Stimulated activated CD8-positive, alpha-beta memory T cell treated with anti-CD3 and anti-CD28 coated beads, Interleukin-15, amount 100 ng/mL, for 1 hour (primary cell): ENCODE data around the gene PLAAT2.
"Not testable (repeated sequence)": the region's sequence is repeated elsewhere in the genome, so short reads cannot be mapped to it uniquely, and the experiment has no call there.

Experiments used
- DNase-seq: peaks from one replicate; pipeline ENCODE4 v3.0.0-alpha.2; 2020; ENCODE audit warnings: low read depth

The PLAAT2 gene

GRCh38 chr11:63549411-63549810, 13.8 kb downstream of the PLAAT2 start:
- DNase-seq, result no peak

- DNase-seq, result no peak
Observed at GRCh38 chr11:63548178-63548577, 15.0 kb downstream of the PLAAT2 start.

- DNase-seq, result no peak
Observed at GRCh38 chr11:63547061-63547460, 16.1 kb downstream of the PLAAT2 start.

- no peak for DNase-seq
Observed at GRCh38 chr11:63543711-63544110, 19.5 kb downstream of the PLAAT2 start.

- not testable (repeated sequence) for DNase-seq
Observed at GRCh38 chr11:63542506-63542905, 20.7 kb downstream of the PLAAT2 start.

GRCh38 chr11:63537293-63538101, 25.7 kb downstream of the PLAAT2 start:
- DNase-seq, result no peak

- no peak for DNase-seq
Observed at GRCh38 chr11:63536669-63537292, 26.4 kb downstream of the PLAAT2 start, which contains the start of gene PLAAT4. Gene PLAAT4 (plus strand): TSS chr11:63536808. CDS start chr11:63536869, 61 bp downstream.

GRCh38 chr11:63535734-63536133, 27.4 kb downstream of the PLAAT2 start:
- DNase-seq, result no peak

GRCh38 chr11:63534895-63535461, 28.2 kb downstream of the PLAAT2 start:
- DNase-seq, result no peak

GRCh38 chr11:63534076-63534475, 29.1 kb downstream of the PLAAT2 start:
- no peak for DNase-seq

GRCh38 chr11:63532799-63533475, 30.2 kb downstream of the PLAAT2 start:
- DNase-seq, result no peak

- no peak for DNase-seq
Observed at GRCh38 chr11:63532117-63532516, 31.1 kb downstream of the PLAAT2 start.

GRCh38 chr11:63531074-63531792, 31.9 kb downstream of the PLAAT2 start:
- DNase-seq, result not testable (repeated sequence)

GRCh38 chr11:63530021-63530420, 33.2 kb downstream of the PLAAT2 start:
- no peak for DNase-seq

- DNase-seq, result not testable (repeated sequence)
Observed at GRCh38 chr11:63529373-63529772, 33.8 kb downstream of the PLAAT2 start.

GRCh38 chr11:63528729-63529278, 34.4 kb downstream of the PLAAT2 start:
- not testable (repeated sequence) for DNase-seq

GRCh38 chr11:63528156-63528555, 35.0 kb downstream of the PLAAT2 start:
- not testable (repeated sequence) for DNase-seq

GRCh38 chr11:63527667-63528066, 35.5 kb downstream of the PLAAT2 start:
- no peak for DNase-seq

GRCh38 chr11:63523151-63523550, 40.0 kb downstream of the PLAAT2 start:
- no peak for DNase-seq

GRCh38 chr11:63521896-63522295, 41.3 kb downstream of the PLAAT2 start:
- DNase-seq, result no peak

GRCh38 chr11:63520606-63521170, 42.5 kb downstream of the PLAAT2 start:
- DNase-seq, result no peak
